HTERT RPE-1 (cell line): ENCODE measurements around the gene DCST1.
"Not testable (repeated sequence)": the region's sequence is repeated elsewhere in the genome, so short reads cannot be mapped to it uniquely, and the experiment has no call there.

Experiments
- in situ Hi-C: fragments of 300-500 bp; cut with MboI; formaldehyde crosslinking; loops from 4 replicates; pipeline ENCODE4 v1.14.3; 2020; ENCODE audit warnings: low sequenced_read_pairs

DCST1 gene

GRCh38 chr1:155033524-155033923 is at the start of gene DCST1, which contains the start of gene DCST2:
Gene DCST1 (plus strand): TSS chr1:155033824. CDS start chr1:155034037, 213 bp downstream.
Gene DCST2 (minus strand): TSS chr1:155033781. CDS start chr1:155033701, 80 bp downstream.
- in situ Hi-C loops, result no loop called here

GRCh38 chr1:154986736-154987135 is 46.9 kb upstream of the DCST1 start:
- in situ Hi-C loops, result not testable (repeated sequence)

GRCh38 chr1:154987326-154987725 is 46.3 kb upstream of the DCST1 start:
- in situ Hi-C loops, result no loop called here

- in situ Hi-C loops, result no loop called here
Measured at GRCh38 chr1:154988058-154988954, 45.3 kb upstream of the DCST1 start.

- in situ Hi-C loops, result no loop called here
Measured at GRCh38 chr1:154989195-154989860, 44.3 kb upstream of the DCST1 start.

GRCh38 chr1:154990276-154990675 is 43.3 kb upstream of the DCST1 start:
- in situ Hi-C loops, result no loop called here

- in situ Hi-C loops, result no loop called here
Measured at GRCh38 chr1:154992721-154993571, 40.7 kb upstream of the DCST1 start.

GRCh38 chr1:154993572-154994268 is 39.9 kb upstream of the DCST1 start, which contains the start of gene LENEP:
Gene LENEP (plus strand): TSS chr1:154993586. CDS start chr1:154993608, 22 bp downstream.
- in situ Hi-C loops, result no loop called here

- in situ Hi-C loops, result no loop called here
Measured at GRCh38 chr1:154994269-154994587, 39.4 kb upstream of the DCST1 start.

GRCh38 chr1:154994591-154994990 is 39.0 kb upstream of the DCST1 start:
- in situ Hi-C loops, result no loop called here

- in situ Hi-C loops, result not testable (repeated sequence)
Measured at GRCh38 chr1:154995301-154995983, 38.2 kb upstream of the DCST1 start.

GRCh38 chr1:154996966-154997701 is 36.5 kb upstream of the DCST1 start:
- in situ Hi-C loops, result no loop called here

GRCh38 chr1:154998201-154998780 is 35.3 kb upstream of the DCST1 start:
- in situ Hi-C loops, result no loop called here

- in situ Hi-C loops, result no loop called here
Measured at GRCh38 chr1:154998818-154999570, 34.6 kb upstream of the DCST1 start.

GRCh38 chr1:154999571-155000410 is 33.8 kb upstream of the DCST1 start:
- in situ Hi-C loops, result no loop called here

- in situ Hi-C loops, result no loop called here
Measured at GRCh38 chr1:155000411-155000725, 33.3 kb upstream of the DCST1 start.

- in situ Hi-C loops, result no loop called here
Measured at GRCh38 chr1:155000726-155001424, 32.7 kb upstream of the DCST1 start.
